Neural progenitor cell (in vitro differentiated cells): ENCODE results near the gene PITPNB. TPM values are rescaled to one million over a fixed set of nuclear protein-coding genes. Genes with fewer than 3 reads are reported as not detected.

Experiments
- DNase-seq: peaks from one replicate; pipeline ENCODE4 v3.0.0-alpha.2; 2016; ENCODE audit warnings: low spot score
- H2AFZ ChIP-seq: fragments of 200-600 bp; sonication (generic); replicated peaks from 2 replicates; pipeline ENCODE4 v1.6.1; 2016; ENCODE audit warnings: antibody characterized with exemption
- H3F3A ChIP-seq: fragments of 200-600 bp; sonication (generic); 2 replicates; pipeline ENCODE4 v1.6.1; 2016; ENCODE audit warnings: antibody characterized with exemption, low read depth
- H3K27ac ChIP-seq: fragments of 200-600 bp; sonication (generic); 2 replicates; pipeline ENCODE4 v1.5.1; 2016; ENCODE audit warnings: mild to moderate bottlenecking
- H3K27me3 ChIP-seq: fragments of 200-600 bp; sonication (generic); 2 replicates; pipeline ENCODE4 v1.6.1; 2016; ENCODE audit warnings: mild to moderate bottlenecking, moderate library complexity
- H3K36me3 ChIP-seq: fragments of 200-600 bp; sonication (generic); 2 replicates; pipeline ENCODE4 v1.5.1; 2016
- H3K4me1 ChIP-seq: fragments of 200-600 bp; sonication (generic); 2 replicates; pipeline ENCODE4 v1.6.1; 2016; ENCODE audit warnings: mixed run types
- H3K4me2 ChIP-seq: fragments of 200-600 bp; sonication (generic); 2 replicates; pipeline ENCODE4 v1.6.1; 2016
- H3K4me3 ChIP-seq: fragments of 200-600 bp; sonication (generic); 2 replicates; pipeline ENCODE4 v1.5.1; 2016
- H3K79me2 ChIP-seq: fragments of 200-600 bp; sonication (generic); 2 replicates; pipeline ENCODE4 v1.6.1; 2016; ENCODE audit warnings: low read depth
- H3K9ac ChIP-seq: fragments of 200-600 bp; sonication (generic); 2 replicates; pipeline ENCODE4 v1.6.1; 2016
- H3K9me3 ChIP-seq: fragments of 200-600 bp; sonication (generic); 2 replicates; pipeline ENCODE4 v1.5.1; 2016; ENCODE audit warnings: low read depth
- H4K20me1 ChIP-seq: fragments of 200-600 bp; sonication (generic); 2 replicates; pipeline ENCODE4 v1.6.1; 2016; ENCODE audit warnings: low read depth
- H3K27ac Mint-ChIP-seq: 3 replicates; pipeline ENCODE4 v1.8.0; 2021; ENCODE audit warnings: mixed read lengths
- H3K27me3 Mint-ChIP-seq: 2 replicates; pipeline ENCODE4 v1.8.0; 2022; ENCODE audit warnings: low read depth, mild to moderate bottlenecking, inconsistent platforms, moderate library complexity, mixed read lengths; ENCODE audit not compliant: insufficient read depth
- H3K36me3 Mint-ChIP-seq: 3 replicates; pipeline ENCODE4 v1.8.0; 2021; ENCODE audit warnings: mixed read lengths
- H3K4me1 Mint-ChIP-seq: 3 replicates; pipeline ENCODE4 v1.8.0; 2021; ENCODE audit warnings: mixed read lengths
- H3K4me3 Mint-ChIP-seq: 3 replicates; pipeline ENCODE4 v1.8.0; 2021; ENCODE audit warnings: mild to moderate bottlenecking, moderate library complexity, mixed read lengths
- H3K9me3 Mint-ChIP-seq: 3 replicates; pipeline ENCODE4 v1.8.0; 2020; ENCODE audit warnings: mixed read lengths
- CTCF ChIP-seq: fragments of 200-600 bp; sonication (generic); IDR thresholded peaks from 2 replicates; pipeline ENCODE4 v1.5.1; 2017; ENCODE audit warnings: antibody characterized with exemption, mild to moderate bottlenecking
- EZH2 ChIP-seq: fragments of 200-600 bp; sonication (generic); IDR thresholded peaks from 2 replicates; pipeline ENCODE4 v1.6.1; 2017; ENCODE audit warnings: antibody characterized with exemption, mild to moderate bottlenecking, moderate library complexity
- EZH2phosphoT487 ChIP-seq: fragments of 200-600 bp; sonication (generic); IDR thresholded peaks from 2 replicates; pipeline ENCODE4 v1.6.1; 2017; ENCODE audit warnings: antibody characterized with exemption
- total RNA-seq: library from RNA; depleted of rRNA; stranded (reverse); fragments of >200 nt; gene quantifications from 2 replicates; pipeline ENCODE4 v1.2.3, GENCODE V29; 2015; ENCODE audit warnings: low replicate concordance

Gene PITPNB
- total RNA-seq, 1 donor from 2014 or later = 32.5 TPM

DNA sequence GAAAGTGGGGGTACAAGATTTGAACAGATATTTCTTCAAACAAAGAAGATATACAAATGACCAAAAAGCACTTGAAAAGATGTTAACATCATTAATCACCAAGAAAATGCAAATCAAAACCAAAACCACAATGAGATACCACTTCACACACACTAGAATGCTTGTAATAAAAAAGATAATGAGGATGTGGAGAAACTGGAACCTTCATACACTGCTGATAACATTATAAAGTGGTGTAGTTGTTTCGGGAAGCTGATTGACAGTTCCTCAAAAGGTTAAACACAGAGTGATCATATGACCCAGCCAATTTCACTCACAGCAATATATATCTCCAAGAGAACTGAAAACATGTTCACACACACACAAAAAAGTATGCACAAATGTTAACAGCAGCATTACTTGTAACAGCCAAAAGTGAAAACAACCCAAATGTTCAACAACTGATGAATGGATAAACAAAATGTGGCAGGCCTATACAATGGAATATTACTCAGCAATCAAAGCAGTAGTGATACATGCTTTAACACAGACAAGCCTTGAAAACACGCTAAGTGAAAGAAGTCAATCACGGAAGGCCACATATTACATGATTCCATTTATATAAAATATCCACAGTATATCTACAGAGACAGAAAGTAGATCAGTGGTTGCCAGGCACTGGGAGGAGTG is 15.1 kb downstream of the PITPNB start:
- Mint-ChIP-seq H3K36me3 (peaks cover 24% of the 10 kb centered on the region), H3K4me1 (no peaks in the 10 kb centered on the region), H3K9me3 (no peaks in the 10 kb centered on the region), H3K27ac (no peak overlapping the region), H3K27me3 (no peaks in the 10 kb centered on the region), H3K4me3 (no peak overlapping the region)
- Histone ChIP-seq H4K20me1 (peaks cover 23% of the 10 kb centered on the region), H3K9ac (no peak overlapping the region), H2AFZ (no peak overlapping the region), H3K27ac (no peak overlapping the region), H3K4me1 (no peaks in the 10 kb centered on the region), H3K9me3 (no peaks in the 10 kb centered on the region), H3K27me3 (no peaks in the 10 kb centered on the region), H3K4me2 (no peak overlapping the region), H3K36me3 (peaks cover 4% of the 10 kb centered on the region), H3K4me3 (no peak overlapping the region), H3F3A (no peaks in the 10 kb centered on the region), H3K79me2 (peaks cover 49% of the 10 kb centered on the region)
- no peak for DNase-seq
- no peak for TF ChIP-seq EZH2phosphoT487
- no peak for TF ChIP-seq CTCF
- no peak for TF ChIP-seq EZH2

DNA sequence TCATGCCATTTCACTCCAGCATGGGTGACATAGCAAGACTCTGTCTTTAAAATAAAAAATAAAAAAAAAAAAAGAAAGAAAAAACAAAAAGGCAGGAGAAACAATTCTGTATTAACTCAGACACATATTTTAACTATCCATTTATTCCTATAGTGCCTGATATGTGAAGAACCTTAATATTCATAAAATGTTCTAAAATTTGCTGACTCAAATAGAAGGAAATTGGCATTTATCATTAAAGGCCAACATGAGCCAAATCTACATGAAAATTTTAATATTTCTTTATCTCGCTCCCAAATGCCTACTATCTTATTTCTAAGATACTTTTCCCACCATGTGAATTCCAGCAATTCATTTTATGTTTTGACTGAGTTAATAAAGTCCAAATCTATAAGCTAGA is 18.9 kb downstream of the PITPNB start:
- no peaks in the 10 kb centered on the region for H3K27me3 Mint-ChIP-seq
- Histone ChIP-seq H3K27ac (no peak overlapping the region), H3K9ac (no peak overlapping the region), H2AFZ (no peak overlapping the region), H4K20me1 (peaks cover 8% of the 10 kb centered on the region), H3K4me2 (no peak overlapping the region), H3K9me3 (no peaks in the 10 kb centered on the region), H3K4me1 (no peaks in the 10 kb centered on the region), H3F3A (no peaks in the 10 kb centered on the region), H3K4me3 (no peak overlapping the region), H3K27me3 (no peaks in the 10 kb centered on the region), H3K79me2 (peaks cover 41% of the 10 kb centered on the region), H3K36me3 (peaks cover 7% of the 10 kb centered on the region)
- no peak for DNase-seq
- H3K4me3 Mint-ChIP-seq = no peak overlapping the region
- H3K4me1 Mint-ChIP-seq = no peaks in the 10 kb centered on the region
- H3K36me3 Mint-ChIP-seq = peaks cover 29% of the 10 kb centered on the region
- TF ChIP-seq EZH2 (no peak), EZH2phosphoT487 (no peak), CTCF (no peak)
- no peaks in the 10 kb centered on the region for H3K9me3 Mint-ChIP-seq
- H3K27ac Mint-ChIP-seq = no peak overlapping the region

DNA sequence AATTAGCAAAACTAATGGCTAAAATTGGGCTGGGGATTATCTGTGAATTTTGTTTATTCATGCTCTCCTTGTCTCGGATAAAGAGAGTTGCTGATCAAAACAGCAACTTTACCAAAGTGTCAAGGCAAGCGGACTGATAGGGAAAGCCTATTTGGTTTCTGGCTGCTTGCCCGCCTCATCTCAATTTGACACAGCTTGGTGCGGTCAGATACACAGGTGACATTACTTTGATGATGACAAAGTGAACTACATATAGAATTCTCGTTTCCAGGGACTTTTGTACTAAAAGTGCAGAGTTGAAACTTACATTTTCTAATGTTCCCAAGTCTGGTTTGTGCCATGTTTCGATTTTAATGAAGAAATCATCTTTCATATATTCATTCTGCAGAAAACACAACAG is 22.8 kb downstream of the PITPNB start:
- H3K4me2 ChIP-seq = no peak overlapping the region

More for the DNA sequence above, 22.8 kb downstream of the PITPNB start:
- no peak overlapping the region for H3K27ac ChIP-seq
- no peaks in the 10 kb centered on the region for H3K27me3 ChIP-seq
- H3K4me1 ChIP-seq = no peaks in the 10 kb centered on the region
- H3K4me3 Mint-ChIP-seq = no peak overlapping the region
- no peak overlapping the region for H3K4me3 ChIP-seq
- H3K9me3 ChIP-seq = no peaks in the 10 kb centered on the region
- H3K9ac ChIP-seq = no peak overlapping the region
- peaks cover 14% of the 10 kb centered on the region for H3K36me3 ChIP-seq
- H3K27me3 Mint-ChIP-seq = no peaks in the 10 kb centered on the region
- H3K27ac Mint-ChIP-seq = no peak overlapping the region
- H3K36me3 Mint-ChIP-seq = peaks cover 40% of the 10 kb centered on the region
- H3F3A ChIP-seq = no peaks in the 10 kb centered on the region
- TF ChIP-seq CTCF (no peak), EZH2 (no peak), EZH2phosphoT487 (no peak)
- no peaks in the 10 kb centered on the region for H4K20me1 ChIP-seq
- H2AFZ ChIP-seq = no peak overlapping the region
- no peaks in the 10 kb centered on the region for H3K4me1 Mint-ChIP-seq
- H3K9me3 Mint-ChIP-seq = no peaks in the 10 kb centered on the region
- peaks cover 7% of the 10 kb centered on the region for H3K79me2 ChIP-seq
- no peak for DNase-seq
